ENCODE measurements around the gene KIFBP. TPM values are rescaled to one million over a fixed set of nuclear protein-coding genes. Genes with fewer than 3 reads are reported as not detected.
"Not testable (repeated sequence)": the region's sequence is repeated elsewhere in the genome, so short reads cannot be mapped to it uniquely, and the experiment has no call there.

KIFBP gene
- total RNA-seq, 4 donors from 2014 or later = 20.2 to 31.2 (median 22.6) TPM

GRCh38 chr10:69005704-69006485 lies 17.3 kb downstream of the KIFBP start:
- peaks cover 0 to 8% (median 0%) of the 10 kb centered on the region in 4 donors for H3K4me1 ChIP-seq
- H3K27ac ChIP-seq = no peak overlapping the region
- intact Hi-C loops (cut with DNase I; ENCODE audit: low total_unique reads) (loop anchor here (10.0 kb wide), 1 partner anchor 89 kb away; no protein-coding TSS in a partner anchor), in situ Hi-C loops (cut with MboI; ENCODE audit: low pct_ligation_motif_present in 1 of 4, low pct_unique_long_range_greater_than_20kb in 1 of 4, low sequenced_read_pairs in 3 of 4) (loop anchor here in 3 of 4 donors (5.0 to 25.0 kb wide), 3 partner anchors 86 to 106 kb away; partner anchors contain the start of gene VPS26A (in 1 of the 3))
- no peak for DNase-seq
- H3K27me3 ChIP-seq = no peaks in the 10 kb centered on the region
- H3K9me3 ChIP-seq = no peaks in the 10 kb centered on the region
- TF ChIP-seq EP300 (IDR thresholded peaks at IDR 0.05; ENCODE audit: low read depth) (no peak), CTCF (IDR thresholded peaks at IDR 0.05) (no peak), POLR2A (IDR thresholded peaks at IDR 0.05) (no peak), POLR2AphosphoS5 (IDR thresholded peaks at IDR 0.05) (no peak)
- peaks cover 0 to 36% (median 15%) of the 10 kb centered on the region in 4 donors for H3K36me3 ChIP-seq
- 90 to 95% methylated on average over 6 of the region's 6 CpGs for WGBS, 2 donors (ENCODE audit: low coverage in 1 of 2)
- H3K4me3 ChIP-seq = no peak overlapping the region

- in situ Hi-C loops (cut with MboI; ENCODE audit: low pct_ligation_motif_present in 1 of 4, low pct_unique_long_range_greater_than_20kb in 1 of 4, low sequenced_read_pairs in 3 of 4) = loop anchor here in 3 of 4 donors (5.0 to 25.0 kb wide), 3 partner anchors 85 to 105 kb away; partner anchors contain the start of gene VPS26A (in 1 of the 3)
- WGBS, 2 donors (ENCODE audit: low coverage in 1 of 2) = 77 to 93% methylated on average over 3 of the region's 3 CpGs
- Histone ChIP-seq H3K4me3 (no peak overlapping the region), H3K36me3 (peaks cover 0 to 35% (median 19%) of the 10 kb centered on the region in 4 donors), H3K27me3 (no peaks in the 10 kb centered on the region), H3K27ac (no peak overlapping the region), H3K4me1 (peaks cover 0 to 8% (median 0%) of the 10 kb centered on the region in 4 donors), H3K9me3 (no peaks in the 10 kb centered on the region)
- intact Hi-C loops (cut with DNase I; ENCODE audit: low total_unique reads) = loop anchor here (10.0 kb wide), 1 partner anchor 88 kb away; no protein-coding TSS in a partner anchor
- no peak for DNase-seq
- TF ChIP-seq POLR2AphosphoS5 (IDR thresholded peaks at IDR 0.05) (no peak), POLR2A (IDR thresholded peaks at IDR 0.05) (no peak), CTCF (IDR thresholded peaks at IDR 0.05) (no peak), EP300 (IDR thresholded peaks at IDR 0.05; ENCODE audit: low read depth) (no peak)
Measured at GRCh38 chr10:69007260-69007659, 18.7 kb downstream of the KIFBP start.

- no peak overlapping the region for H3K4me3 ChIP-seq
- WGBS, 2 donors (ENCODE audit: low coverage in 1 of 2) = 81 to 86% methylated on average over 2 of the region's 2 CpGs
- no peaks in the 10 kb centered on the region for H3K9me3 ChIP-seq
- in situ Hi-C loops (cut with MboI; ENCODE audit: low pct_ligation_motif_present in 1 of 4, low pct_unique_long_range_greater_than_20kb in 1 of 4, low sequenced_read_pairs in 3 of 4) (loop anchor here in 3 of 4 donors (5.0 to 25.0 kb wide), 3 partner anchors 83 to 103 kb away; partner anchors contain the start of gene VPS26A (in 1 of the 3)), intact Hi-C loops (cut with DNase I; ENCODE audit: low total_unique reads) (loop anchor here (10.0 kb wide), 1 partner anchor 85 kb away; no protein-coding TSS in a partner anchor)
- TF ChIP-seq POLR2AphosphoS5 (IDR thresholded peaks at IDR 0.05) = no peak
- TF ChIP-seq EP300 (IDR thresholded peaks at IDR 0.05; ENCODE audit: low read depth) = no peak
- no peak for TF ChIP-seq CTCF (IDR thresholded peaks at IDR 0.05)
- no peak for TF ChIP-seq POLR2A (IDR thresholded peaks at IDR 0.05)
- H3K36me3 ChIP-seq = peaks cover 0 to 48% (median 25%) of the 10 kb centered on the region in 4 donors
- no peak for DNase-seq
- no peaks in the 10 kb centered on the region for H3K27me3 ChIP-seq
- no peak overlapping the region for H3K27ac ChIP-seq
- H3K4me1 ChIP-seq = peaks cover 0 to 7% (median 0%) of the 10 kb centered on the region in 4 donors
Measured at GRCh38 chr10:69009360-69009759, 20.8 kb downstream of the KIFBP start.

DNA sequence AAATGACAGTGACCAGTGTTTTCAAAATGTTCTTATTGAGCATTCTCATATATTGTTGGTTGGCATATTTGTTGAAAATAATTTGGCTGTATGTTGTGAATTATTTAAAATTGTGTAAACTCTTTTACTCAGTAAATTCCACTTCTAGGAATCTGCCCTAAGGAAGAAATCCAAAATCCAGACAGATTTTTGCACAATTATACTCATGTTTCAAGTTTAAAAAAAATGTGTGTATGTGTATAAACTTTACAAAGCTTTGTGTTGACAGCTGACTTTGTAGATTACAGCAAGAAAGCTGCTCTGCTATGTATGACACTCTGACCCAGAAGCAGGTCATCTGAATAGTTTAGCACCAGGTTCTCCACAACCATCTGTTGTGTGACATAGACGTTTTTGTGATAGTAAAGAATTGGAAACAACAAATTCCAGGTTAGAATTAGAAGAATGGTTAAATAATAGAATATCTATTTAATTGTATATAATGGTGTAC lies 21.6 kb downstream of the KIFBP start:
- in situ Hi-C loops (cut with MboI; ENCODE audit: low pct_ligation_motif_present in 1 of 4, low pct_unique_long_range_greater_than_20kb in 1 of 4, low sequenced_read_pairs in 3 of 4) (loop anchor here in 1 of 4 donors (25.0 kb wide), 1 partner anchor 102 kb away; the partner anchor contains the start of gene VPS26A), intact Hi-C loops (cut with DNase I; ENCODE audit: low total_unique reads) (no loop called here)
- TF ChIP-seq EP300 (IDR thresholded peaks at IDR 0.05; ENCODE audit: low read depth) (no peak), POLR2A (IDR thresholded peaks at IDR 0.05) (no peak), POLR2AphosphoS5 (IDR thresholded peaks at IDR 0.05) (no peak), CTCF (IDR thresholded peaks at IDR 0.05) (no peak)
- H3K4me3 ChIP-seq = no peak overlapping the region
- DNase-seq = no peak
- no peaks in the 10 kb centered on the region for H3K27me3 ChIP-seq
- peaks cover 0 to 52% (median 26%) of the 10 kb centered on the region in 4 donors for H3K36me3 ChIP-seq
- no peak overlapping the region for H3K27ac ChIP-seq
- WGBS, 2 donors (ENCODE audit: low coverage in 1 of 2) = 40 to 71% methylated on average over 1 of the region's 1 CpG
- H3K9me3 ChIP-seq = no peaks in the 10 kb centered on the region
- H3K4me1 ChIP-seq = no peaks in the 10 kb centered on the region

- H3K27ac ChIP-seq; DNase-seq; H3K4me1 ChIP-seq; H3K4me3 ChIP-seq; H3K9me3 ChIP-seq; intact Hi-C loops (cut with DNase I; ENCODE audit: low total_unique reads); H3K27me3 ChIP-seq: not testable (repeated sequence)
- 98% methylated on average over 2 of the region's 2 CpGs; no CpG with 5 or more reads in 1 of the 2 donors for WGBS, 2 donors (ENCODE audit: low coverage in 1 of 2)
- in situ Hi-C loops (cut with MboI; ENCODE audit: low pct_ligation_motif_present in 1 of 4, low pct_unique_long_range_greater_than_20kb in 1 of 4, low sequenced_read_pairs in 3 of 4) = loop anchor here in 1 of 4 donors (25.0 kb wide), 1 partner anchor 100 kb away; the partner anchor contains the start of gene VPS26A
- H3K36me3 ChIP-seq = peaks cover 0 to 62% (median 25%) of the 10 kb centered on the region in 4 donors
Measured at GRCh38 chr10:69012778-69013177, 24.2 kb downstream of the KIFBP start.

Data from transverse colon (tissue), 4 donors.